Activated CD8-positive, alpha-beta memory T cell treated with anti-CD3 and anti-CD28 coated beads, Interleukin-2, amount 10 ng/mL, durations not matched to agents 7 days and 5 days (primary cell): ENCODE data around the gene PLCB4. TPM values are rescaled to one million over a fixed set of nuclear protein-coding genes. Genes with fewer than 3 reads are reported as not detected.
A peak's percentile ranks its signal among the peaks of the same experiment; 100 is the strongest.

Source experiments
- ATAC-seq: fragments of 150-1000 bp; cut with Tn5 transposase; one replicate; pipeline ENCODE4 v1.10.0; 2021; ENCODE audit warnings: moderate library complexity
- CTCF ChIA-PET: fragments of 350-600 bp; sonication (Branson Sonifier 250); formaldehyde crosslinking; loops from one replicate; lab custom pipeline; 2021; ENCODE audit warnings: antibody characterized with exemption; lab: Charles Lee
- DNase-seq: peaks from one replicate; pipeline ENCODE4 v3.0.0-alpha.2; 2020
- H3K27ac Mint-ChIP-seq: one replicate; pipeline ENCODE4 v1.8.0; 2021; ENCODE audit warnings: mild to moderate bottlenecking, mixed read lengths
- H3K27me3 Mint-ChIP-seq: one replicate; pipeline ENCODE4 v1.8.0; 2021; ENCODE audit warnings: mixed read lengths
- H3K36me3 Mint-ChIP-seq: one replicate; pipeline ENCODE4 v1.8.0; 2021; ENCODE audit warnings: mild to moderate bottlenecking, mixed read lengths
- H3K4me1 Mint-ChIP-seq: one replicate; pipeline ENCODE4 v1.8.0; 2021; ENCODE audit warnings: mixed read lengths
- H3K4me3 Mint-ChIP-seq: one replicate; pipeline ENCODE4 v1.8.0; 2021; ENCODE audit warnings: mild to moderate bottlenecking, moderate library complexity, mixed read lengths
- H3K9me3 Mint-ChIP-seq: one replicate; pipeline ENCODE4 v1.8.0; 2022; ENCODE audit warnings: low read depth, mixed read lengths
- total RNA-seq, 2 experiments: library from RNA; stranded (reverse); gene quantifications; one replicate each; pipeline ENCODE4 v1.2.3, GENCODE V29; 2021

PLCB4 gene
- total RNA-seq, 2 experiments from 2014 or later = not detected

GRCh38 chr20:9392892-9393857, 324.3 kb downstream of the PLCB4 start:
- no peak for ATAC-seq
- Mint-ChIP-seq H3K4me3 (no peak overlapping the region), H3K27me3 (no peaks in the 10 kb centered on the region), H3K9me3 (no peaks in the 10 kb centered on the region), H3K36me3 (no peaks in the 10 kb centered on the region), H3K27ac (no peak overlapping the region), H3K4me1 (no peaks in the 10 kb centered on the region)
- DNase-seq = no peak
- CTCF ChIA-PET = no interaction called here

- no peaks in the 10 kb centered on the region for H3K36me3 Mint-ChIP-seq
Measured at GRCh38 chr20:9395971-9396370, 327.1 kb downstream of the PLCB4 start.

GRCh38 chr20:9397928-9398327, 329.0 kb downstream of the PLCB4 start:
- Mint-ChIP-seq H3K27me3 (no peaks in the 10 kb centered on the region), H3K4me1 (no peaks in the 10 kb centered on the region), H3K9me3 (no peaks in the 10 kb centered on the region), H3K27ac (no peak overlapping the region), H3K4me3 (no peak overlapping the region), H3K36me3 (no peaks in the 10 kb centered on the region)
- no peak for DNase-seq
- CTCF ChIA-PET = no interaction called here
- no peak for ATAC-seq

More at GRCh38 chr20:9395971-9396370, 327.1 kb downstream of the PLCB4 start:
- no peak for DNase-seq
- CTCF ChIA-PET = interaction anchor here (0.9 kb wide), 1 partner anchor 12 kb away, joined by 3 read pairs; no protein-coding TSS in a partner anchor
- Mint-ChIP-seq H3K4me1 (no peaks in the 10 kb centered on the region), H3K9me3 (no peaks in the 10 kb centered on the region), H3K4me3 (no peak overlapping the region), H3K27me3 (no peaks in the 10 kb centered on the region), H3K27ac (no peak overlapping the region)
- no peak for ATAC-seq

- Mint-ChIP-seq H3K4me3 (no peak overlapping the region), H3K27ac (no peak overlapping the region), H3K36me3 (no peaks in the 10 kb centered on the region), H3K9me3 (no peaks in the 10 kb centered on the region), H3K4me1 (no peaks in the 10 kb centered on the region), H3K27me3 (no peaks in the 10 kb centered on the region)
- ATAC-seq (no peak), DNase-seq (no peak)
- CTCF ChIA-PET = no interaction called here
Measured at GRCh38 chr20:9398882-9399281, 330.0 kb downstream of the PLCB4 start.

GRCh38 chr20:9399322-9399721, 330.4 kb downstream of the PLCB4 start:
- H3K4me3 Mint-ChIP-seq = no peak overlapping the region
- CTCF ChIA-PET = no interaction called here

GRCh38 chr20:9400171-9401025, 331.5 kb downstream of the PLCB4 start:
- no peak overlapping the region for H3K4me3 Mint-ChIP-seq
- no peaks in the 10 kb centered on the region for H3K9me3 Mint-ChIP-seq
- DNase-seq (no peak), ATAC-seq (no peak)
- H3K27me3 Mint-ChIP-seq = no peaks in the 10 kb centered on the region
- no peaks in the 10 kb centered on the region for H3K4me1 Mint-ChIP-seq
- H3K36me3 Mint-ChIP-seq = no peaks in the 10 kb centered on the region
- H3K27ac Mint-ChIP-seq = no peak overlapping the region
- CTCF ChIA-PET = no interaction called here

More at GRCh38 chr20:9399322-9399721, 330.4 kb downstream of the PLCB4 start:
- ATAC-seq (no peak), DNase-seq (no peak)
- Mint-ChIP-seq H3K36me3 (no peaks in the 10 kb centered on the region), H3K4me1 (no peaks in the 10 kb centered on the region), H3K9me3 (no peaks in the 10 kb centered on the region), H3K27ac (no peak overlapping the region), H3K27me3 (no peaks in the 10 kb centered on the region)

GRCh38 chr20:9401371-9401770, 332.5 kb downstream of the PLCB4 start:
- Mint-ChIP-seq H3K36me3 (no peaks in the 10 kb centered on the region), H3K27ac (no peak overlapping the region), H3K27me3 (no peaks in the 10 kb centered on the region), H3K9me3 (no peaks in the 10 kb centered on the region), H3K4me3 (no peak overlapping the region), H3K4me1 (no peaks in the 10 kb centered on the region)
- DNase-seq (no peak), ATAC-seq (no peak)
- CTCF ChIA-PET = no interaction called here

GRCh38 chr20:9402141-9402540, 333.3 kb downstream of the PLCB4 start:
- H3K27ac Mint-ChIP-seq = no peak overlapping the region
- H3K9me3 Mint-ChIP-seq = no peaks in the 10 kb centered on the region
- H3K27me3 Mint-ChIP-seq = no peaks in the 10 kb centered on the region
- no peaks in the 10 kb centered on the region for H3K4me1 Mint-ChIP-seq
- CTCF ChIA-PET = no interaction called here
- no peak for DNase-seq
- no peak for ATAC-seq
- H3K36me3 Mint-ChIP-seq = no peaks in the 10 kb centered on the region
- no peak overlapping the region for H3K4me3 Mint-ChIP-seq

GRCh38 chr20:9402546-9402945, 333.7 kb downstream of the PLCB4 start:
- ATAC-seq (no peak), DNase-seq (no peak)
- no peaks in the 10 kb centered on the region for H3K9me3 Mint-ChIP-seq
- CTCF ChIA-PET = no interaction called here
- no peaks in the 10 kb centered on the region for H3K4me1 Mint-ChIP-seq
- H3K36me3 Mint-ChIP-seq = no peaks in the 10 kb centered on the region
- H3K27ac Mint-ChIP-seq = no peak overlapping the region
- H3K4me3 Mint-ChIP-seq = no peak overlapping the region
- no peaks in the 10 kb centered on the region for H3K27me3 Mint-ChIP-seq

GRCh38 chr20:9403448-9403847, 334.6 kb downstream of the PLCB4 start:
- no peaks in the 10 kb centered on the region for H3K36me3 Mint-ChIP-seq
- DNase-seq = no peak
- no peak overlapping the region for H3K27ac Mint-ChIP-seq
- H3K9me3 Mint-ChIP-seq = no peaks in the 10 kb centered on the region
- no peaks in the 10 kb centered on the region for H3K27me3 Mint-ChIP-seq
- ATAC-seq = no peak
- CTCF ChIA-PET = no interaction called here
- no peak overlapping the region for H3K4me3 Mint-ChIP-seq
- H3K4me1 Mint-ChIP-seq = no peaks in the 10 kb centered on the region

GRCh38 chr20:9407805-9408421, 339.0 kb downstream of the PLCB4 start:
- no peak for ATAC-seq
- Mint-ChIP-seq H3K4me3 (no peak overlapping the region), H3K9me3 (no peaks in the 10 kb centered on the region)

GRCh38 chr20:9408422-9409300, 339.8 kb downstream of the PLCB4 start:
- H3K27ac Mint-ChIP-seq = no peak overlapping the region
- no peaks in the 10 kb centered on the region for H3K36me3 Mint-ChIP-seq
- H3K4me3 Mint-ChIP-seq = no peak overlapping the region
- no peaks in the 10 kb centered on the region for H3K27me3 Mint-ChIP-seq
- CTCF ChIA-PET = interaction anchor here (0.6 to 2.6 kb wide), 16 partner anchors 10 to 513 kb away, joined by 3 to 53 read pairs (median 3); no protein-coding TSS in a partner anchor
- no peaks in the 10 kb centered on the region for H3K9me3 Mint-ChIP-seq
- ATAC-seq (no peak), DNase-seq (no peak)
- no peaks in the 10 kb centered on the region for H3K4me1 Mint-ChIP-seq

More at GRCh38 chr20:9407805-9408421, 339.0 kb downstream of the PLCB4 start:
- no peaks in the 10 kb centered on the region for H3K4me1 Mint-ChIP-seq
- no peaks in the 10 kb centered on the region for H3K27me3 Mint-ChIP-seq
- no peaks in the 10 kb centered on the region for H3K36me3 Mint-ChIP-seq
- H3K27ac Mint-ChIP-seq = no peak overlapping the region
- CTCF ChIA-PET = interaction anchor here (0.6 to 2.6 kb wide), 16 partner anchors 11 to 513 kb away, joined by 3 to 53 read pairs (median 3); no protein-coding TSS in a partner anchor
- peak; percentile 61 for DNase-seq
